PC-9 (cell line): ENCODE results near the gene JARID2. TPM values are rescaled to one million over a fixed set of nuclear protein-coding genes. Genes with fewer than 3 reads are reported as not detected.

Source experiments
- BruUV-seq: library from RNA; stranded (reverse); fragments of 400-500 nt; replicated peaks from 2 replicates; lab custom pipeline; 2021; lab: Mats Ljungman, UMichigan
- CTCF ChIA-PET: fragments of 300-600 bp; sonication (Branson Sonifier 250); formaldehyde crosslinking; loops from one replicate; lab custom pipeline; 2022; ENCODE audit warnings: antibody characterized with exemption; lab: Charles Lee
- POLR2A ChIA-PET: fragments of 300-600 bp; sonication (Branson Sonifier 250); formaldehyde crosslinking; loops from one replicate; lab custom pipeline; 2022; ENCODE audit warnings: antibody characterized with exemption; ENCODE audit not compliant: unreplicated experiment; lab: Charles Lee
- DNase-seq, 2 experiments: peaks; one replicate each; pipeline versions ENCODE4 v3.0.0 to v3.0.0-alpha.2; 2015 to 2022; ENCODE audit warnings: mixed read lengths in 1 of 2
- H2AFZ ChIP-seq: fragments of 200-600 bp; sonication (generic); 2 replicates; pipeline ENCODE4 v1.8.1; 2017; ENCODE audit warnings: antibody characterized with exemption
- H3F3A ChIP-seq: fragments of 200-600 bp; sonication (generic); 2 replicates; pipeline ENCODE4 v1.8.1; 2017; ENCODE audit warnings: antibody characterized with exemption, mild to moderate bottlenecking, low read depth; ENCODE audit not compliant: insufficient read depth
- H3K27ac ChIP-seq: fragments of 200-600 bp; sonication (generic); 2 replicates; pipeline ENCODE4 v1.6.1; 2016; ENCODE audit warnings: mixed run types
- H3K27me3 ChIP-seq: fragments of 200-600 bp; sonication (generic); 2 replicates; pipeline ENCODE4 v1.6.1; 2016; ENCODE audit warnings: low read depth, mixed run types; ENCODE audit not compliant: insufficient read depth
- H3K36me3 ChIP-seq: fragments of 200-600 bp; sonication (generic); 2 replicates; pipeline ENCODE4 v1.6.1; 2016; ENCODE audit warnings: low read depth, mixed run types
- H3K4me1 ChIP-seq: fragments of 200-600 bp; sonication (generic); replicated peaks from 2 replicates; pipeline ENCODE4 v1.6.1; 2016; ENCODE audit warnings: mixed run types; ENCODE audit not compliant: insufficient read depth
- H3K4me2 ChIP-seq: fragments of 200-600 bp; sonication (generic); 2 replicates; pipeline ENCODE4 v1.6.1; 2017; ENCODE audit warnings: mixed run types
- H3K4me3 ChIP-seq: fragments of 200-600 bp; sonication (generic); 2 replicates; pipeline ENCODE4 v1.6.1; 2016; ENCODE audit warnings: mixed run types
- H3K79me2 ChIP-seq: fragments of 200-600 bp; sonication (generic); 2 replicates; pipeline ENCODE4 v1.6.1; 2017; ENCODE audit warnings: low read depth, mixed run types
- H3K9me2 ChIP-seq: fragments of 200-600 bp; sonication (generic); 2 replicates; pipeline ENCODE4 v1.8.1; 2017; ENCODE audit warnings: mild to moderate bottlenecking; ENCODE audit not compliant: insufficient read depth
- H3K9me3 ChIP-seq: fragments of 200-600 bp; sonication (generic); 2 replicates; pipeline ENCODE4 v1.8.1; 2016; ENCODE audit warnings: low read depth; ENCODE audit not compliant: insufficient read depth
- H4K20me1 ChIP-seq: fragments of 200-600 bp; sonication (generic); 2 replicates; pipeline ENCODE4 v1.8.1; 2017; ENCODE audit not compliant: insufficient read depth
- CTCF ChIP-seq: fragments of 200-600 bp; sonication (generic); conservative IDR thresholded peaks from 2 replicates; pipeline ENCODE4 v1.6.1; 2017; ENCODE audit warnings: mixed run types, antibody characterized with exemption, mild to moderate bottlenecking, moderate library complexity
- EZH2 ChIP-seq: fragments of 200-600 bp; sonication (generic); IDR thresholded peaks from 2 replicates; pipeline ENCODE4 v1.8.0; 2017; ENCODE audit warnings: antibody characterized with exemption, low read depth
- intact Hi-C: fragments of 100-400 bp; cut with micrococcal nuclease; formaldehyde crosslinking; loops from one replicate; pipeline ENCODE4 v1.10.0; 2022; ENCODE audit not compliant: unreplicated experiment
- total RNA-seq: library from RNA; stranded (reverse); gene quantifications from 2 replicates; pipeline ENCODE4 v1.2.3, GENCODE V29; 2021

The JARID2 gene
- total RNA-seq, 1 experiment from 2014 or later: 35.0 TPM

GRCh38 chr6:15350386-15351083, 104.7 kb downstream of the JARID2 start:
- no peak overlapping the region for H3K4me2 ChIP-seq
- intact Hi-C loops: no loop called here

GRCh38 chr6:15351631-15352030, 105.8 kb downstream of the JARID2 start:
- ChIA-PET CTCF (no interaction called here), POLR2A (no interaction called here)
- Histone ChIP-seq H3K36me3 (no peaks in the 10 kb centered on the region), H3K9me2 (no peaks in the 10 kb centered on the region), H3K9me3 (no peaks in the 10 kb centered on the region), H3K4me1 (no peaks in the 10 kb centered on the region), H3K27me3 (no peaks in the 10 kb centered on the region), H3K79me2 (peaks cover 96% of the 10 kb centered on the region), H3F3A (peaks cover 3% of the 10 kb centered on the region; the same call in 1 of the 2 replicates), H4K20me1 (peaks cover 35% of the 10 kb centered on the region), H3K4me2 (no peak overlapping the region), H2AFZ (no peak overlapping the region), H3K27ac (no peak overlapping the region), H3K4me3 (no peak overlapping the region)
- no TSS peak for BruUV-seq
- TF ChIP-seq CTCF (no peak), EZH2 (no peak)
- DNase-seq: no peak
- intact Hi-C loops: no loop called here

More at GRCh38 chr6:15350386-15351083, 104.7 kb downstream of the JARID2 start:
- Histone ChIP-seq H3K27me3 (no peaks in the 10 kb centered on the region), H2AFZ (no peak overlapping the region), H3K4me3 (no peak overlapping the region), H3K36me3 (no peaks in the 10 kb centered on the region), H3K79me2 (peaks cover 96% of the 10 kb centered on the region), H3K9me2 (no peaks in the 10 kb centered on the region), H3F3A (peaks cover 3% of the 10 kb centered on the region; the same call in 1 of the 2 replicates), H3K27ac (no peak overlapping the region), H4K20me1 (peaks cover 44% of the 10 kb centered on the region), H3K9me3 (no peaks in the 10 kb centered on the region), H3K4me1 (no peaks in the 10 kb centered on the region)
- ChIA-PET POLR2A (interaction anchor here (0.5 kb wide), 1 partner anchor 1714 kb away, joined by 6 read pairs; no protein-coding TSS in a partner anchor), CTCF (no interaction called here)
- no TSS peak for BruUV-seq
- DNase-seq: no peak
- TF ChIP-seq CTCF (no peak), EZH2 (no peak)

GRCh38 chr6:15352220-15352619, 106.4 kb downstream of the JARID2 start:
- TF ChIP-seq CTCF (no peak), EZH2 (no peak)
- H3K4me2 ChIP-seq: no peak overlapping the region
- no peak overlapping the region for H2AFZ ChIP-seq
- no TSS peak for BruUV-seq
- H3K36me3 ChIP-seq: no peaks in the 10 kb centered on the region
- H3K27ac ChIP-seq: no peak overlapping the region
- no peaks in the 10 kb centered on the region for H3K27me3 ChIP-seq
- POLR2A ChIA-PET: no interaction called here
- CTCF ChIA-PET: no interaction called here
- H3K9me2 ChIP-seq: no peaks in the 10 kb centered on the region
- DNase-seq: no peak
- intact Hi-C loops: no loop called here
- H4K20me1 ChIP-seq: peaks cover 35% of the 10 kb centered on the region
- H3K79me2 ChIP-seq: peaks cover 96% of the 10 kb centered on the region
- peaks cover 3% of the 10 kb centered on the region; the same call in 1 of the 2 replicates for H3F3A ChIP-seq
- H3K4me3 ChIP-seq: no peak overlapping the region
- H3K9me3 ChIP-seq: no peaks in the 10 kb centered on the region
- no peaks in the 10 kb centered on the region for H3K4me1 ChIP-seq
